Muscle layer of duodenum (tissue), 2 donors: ENCODE data around the gene KMT2C.

Source experiments
- H3K27ac ChIP-seq: one replicate; pipeline ENCODE4 v1.7.0; 2013; ENCODE audit warnings: mild to moderate bottlenecking, low read length
- H3K27me3 ChIP-seq: one replicate; pipeline ENCODE4 v1.7.0; 2013; ENCODE audit warnings: low read depth, mild to moderate bottlenecking, control low read depth, low read length
- H3K36me3 ChIP-seq, 2 donors: one replicate each; pipeline ENCODE4 v1.7.0; 2013; ENCODE audit warnings: low read length in 2 of 2, control low read depth in 1 of 2, mild to moderate bottlenecking in 1 of 2; ENCODE audit not compliant: insufficient read depth in 2 of 2, control insufficient read depth in 1 of 2
- H3K4me1 ChIP-seq, 2 donors: one replicate each; pipeline ENCODE4 v1.7.0; 2013; ENCODE audit warnings: low read length in 2 of 2, mild to moderate bottlenecking in 2 of 2, control low read depth in 1 of 2, moderate library complexity in 1 of 2; ENCODE audit not compliant: insufficient read depth in 2 of 2, control insufficient read depth in 1 of 2
- H3K4me3 ChIP-seq, 2 donors: one replicate each; pipeline ENCODE4 v1.7.0; 2013; ENCODE audit warnings: low read length in 2 of 2, low read depth in 1 of 2, mild to moderate bottlenecking in 1 of 2
- H3K9me3 ChIP-seq, 2 donors: one replicate each; pipeline ENCODE4 v1.7.0; 2013; ENCODE audit warnings: low read length in 2 of 2, control low read depth in 1 of 2, mild to moderate bottlenecking in 1 of 2; ENCODE audit not compliant: control insufficient read depth in 1 of 2
- donor health status: healthy.

The KMT2C gene

DNA sequence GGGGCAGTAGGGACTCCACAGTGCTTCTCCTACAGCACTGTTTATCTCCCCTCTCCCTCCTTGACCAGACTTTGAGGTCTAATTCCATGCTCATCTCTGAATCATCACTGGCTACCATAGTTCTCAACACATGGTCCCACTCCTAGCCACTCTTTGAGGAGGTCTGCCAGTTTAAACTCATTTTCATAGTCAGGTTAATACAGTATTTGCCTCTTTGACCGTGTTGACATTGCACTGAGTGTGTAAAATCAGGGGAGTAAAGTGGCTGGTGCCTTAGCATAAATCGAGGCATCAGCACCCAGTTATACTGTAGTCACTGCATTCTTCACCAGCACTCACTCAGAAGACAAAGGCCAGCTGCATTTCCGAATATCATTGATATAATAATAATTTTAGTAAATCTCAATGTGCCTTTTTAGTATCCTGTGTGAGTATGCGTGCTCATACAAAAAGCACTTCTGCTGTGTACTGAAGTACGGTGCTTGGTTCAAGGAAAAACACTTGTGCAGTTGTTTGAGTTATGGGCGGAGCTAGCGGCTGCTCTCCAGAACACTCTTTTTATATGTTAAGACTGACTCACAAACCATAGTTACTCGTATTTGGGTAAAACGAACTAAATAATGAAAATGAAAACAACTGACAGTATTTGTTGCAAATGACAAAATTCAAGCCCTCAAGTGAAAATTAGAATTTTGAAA is 320.6 kb downstream of the KMT2C start:
- Histone ChIP-seq H3K9me3 (no peaks in the 10 kb centered on the region), H3K4me1 (no peaks in the 10 kb centered on the region), H3K36me3 (peaks cover 34 to 64% of the 10 kb centered on the region in 2 donors), H3K4me3 (no peak overlapping the region), H3K27me3 (no peaks in the 10 kb centered on the region), H3K27ac (no peak overlapping the region)

DNA sequence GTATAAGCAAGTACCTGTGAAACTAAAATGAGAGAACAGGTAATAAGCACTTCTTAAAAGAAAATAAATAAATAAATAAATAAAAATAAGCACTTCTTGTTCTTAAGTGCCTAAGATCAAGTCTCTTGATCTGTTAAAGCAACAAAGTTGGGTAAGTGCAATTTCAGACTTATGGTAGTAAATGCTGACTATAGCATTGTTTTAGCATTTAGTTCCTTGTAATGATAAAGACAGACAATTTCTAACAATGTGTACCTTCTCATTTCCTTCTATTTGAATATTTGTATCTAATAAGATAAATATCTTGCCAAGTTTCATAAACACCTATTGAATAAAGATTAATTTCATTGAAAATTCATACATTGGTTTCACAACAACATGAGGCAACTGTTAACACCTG is 323.0 kb downstream of the KMT2C start:
- no peak overlapping the region for H3K27ac ChIP-seq
- H3K36me3 ChIP-seq: peaks cover 26 to 49% of the 10 kb centered on the region in 2 donors
- H3K4me1 ChIP-seq: no peaks in the 10 kb centered on the region
- no peaks in the 10 kb centered on the region for H3K9me3 ChIP-seq
- H3K27me3 ChIP-seq: no peaks in the 10 kb centered on the region
- no peak overlapping the region for H3K4me3 ChIP-seq

DNA sequence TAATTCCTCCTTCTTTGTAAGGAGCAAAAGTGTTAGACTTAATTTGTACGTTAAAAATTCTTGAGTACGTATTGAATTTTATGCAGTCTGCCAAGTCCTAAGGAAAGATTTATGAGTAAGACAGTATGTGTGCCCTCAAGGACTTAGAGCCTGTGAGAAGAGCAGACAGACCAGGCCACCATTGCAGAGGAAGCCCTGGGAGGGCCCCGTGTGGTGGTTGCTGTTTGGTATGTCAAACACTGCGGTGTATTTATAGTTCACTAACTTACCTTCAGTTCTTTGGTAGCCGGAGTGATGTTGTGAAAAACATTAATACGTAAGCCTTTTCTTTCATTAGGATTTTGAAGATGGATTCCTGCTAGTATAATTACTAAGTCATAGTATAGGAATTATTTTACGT is 327.4 kb downstream of the KMT2C start:
- H3K27ac ChIP-seq: no peak overlapping the region
- H3K4me3 ChIP-seq: no peak overlapping the region
- no peaks in the 10 kb centered on the region for H3K27me3 ChIP-seq
- H3K4me1 ChIP-seq: no peaks in the 10 kb centered on the region
- peaks cover 22 to 38% of the 10 kb centered on the region in 2 donors for H3K36me3 ChIP-seq
- no peaks in the 10 kb centered on the region for H3K9me3 ChIP-seq

DNA sequence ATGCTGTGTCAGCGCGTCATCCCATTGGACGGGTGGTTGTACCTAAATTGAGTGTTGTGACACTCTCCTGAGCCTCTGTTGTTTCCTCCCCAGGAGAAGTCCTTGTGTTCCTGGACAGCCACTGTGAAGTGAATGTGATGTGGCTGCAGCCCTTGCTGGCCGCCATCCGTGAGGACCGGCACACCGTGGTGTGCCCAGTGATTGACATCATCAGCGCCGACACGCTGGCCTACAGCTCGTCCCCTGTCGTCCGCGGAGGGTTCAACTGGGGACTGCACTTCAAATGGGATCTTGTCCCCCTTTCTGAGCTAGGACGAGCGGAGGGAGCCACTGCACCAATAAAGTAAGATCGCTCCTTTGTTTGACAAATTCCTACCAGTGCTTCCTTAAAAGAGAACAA is 327.9 kb downstream of the KMT2C start:
- Histone ChIP-seq H3K4me1 (no peaks in the 10 kb centered on the region), H3K36me3 (peaks cover 26 to 38% of the 10 kb centered on the region in 2 donors), H3K9me3 (no peaks in the 10 kb centered on the region), H3K27ac (no peak overlapping the region), H3K27me3 (no peaks in the 10 kb centered on the region), H3K4me3 (no peak overlapping the region)

DNA sequence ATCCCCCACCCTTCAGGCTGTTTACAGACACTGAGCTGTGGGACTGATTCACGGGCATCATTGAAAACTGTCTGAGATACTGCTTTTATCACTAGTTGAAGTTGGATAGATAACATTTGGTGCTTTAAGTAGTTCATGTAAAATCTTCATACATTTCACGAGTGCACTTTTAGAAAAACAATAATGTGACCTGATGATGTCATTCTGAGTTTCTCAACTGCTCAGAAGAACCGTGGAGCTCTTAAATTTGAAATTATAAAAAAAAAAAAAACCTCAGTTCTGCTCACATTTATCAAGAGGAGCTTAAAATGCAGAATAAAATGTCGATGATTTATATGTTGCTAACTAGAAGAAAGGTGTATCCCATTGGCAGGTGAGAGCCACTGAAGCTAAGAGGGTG is 328.8 kb downstream of the KMT2C start:
- no peaks in the 10 kb centered on the region for H3K27me3 ChIP-seq
- no peak overlapping the region for H3K27ac ChIP-seq
- H3K4me1 ChIP-seq: no peaks in the 10 kb centered on the region
- peaks cover 26 to 38% of the 10 kb centered on the region in 2 donors for H3K36me3 ChIP-seq
- no peak overlapping the region for H3K4me3 ChIP-seq
- H3K9me3 ChIP-seq: no peaks in the 10 kb centered on the region

DNA sequence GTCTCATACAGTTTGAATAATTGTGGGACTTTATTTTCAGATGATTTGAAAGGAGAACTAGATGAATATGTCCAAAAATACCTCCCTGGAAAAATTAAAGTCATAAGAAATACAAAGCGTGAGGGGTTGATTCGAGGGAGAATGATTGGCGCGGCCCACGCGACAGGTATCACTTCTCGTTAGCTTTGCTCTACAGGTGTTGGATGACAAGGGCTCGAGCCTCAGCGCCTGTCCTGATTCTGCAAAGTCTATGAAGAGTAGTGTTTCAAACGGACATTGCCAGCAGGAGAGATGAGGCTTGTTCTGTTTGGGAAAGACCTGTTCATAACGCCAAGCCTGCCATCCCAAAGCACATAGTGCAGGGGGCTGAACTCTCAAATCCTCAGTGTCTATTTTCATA is 330.6 kb downstream of the KMT2C start:
- H3K4me1 ChIP-seq: no peaks in the 10 kb centered on the region
- no peak overlapping the region for H3K27ac ChIP-seq
- H3K36me3 ChIP-seq: peaks cover 26 to 42% of the 10 kb centered on the region in 2 donors
- H3K27me3 ChIP-seq: no peaks in the 10 kb centered on the region
- no peak overlapping the region for H3K4me3 ChIP-seq
- H3K9me3 ChIP-seq: no peaks in the 10 kb centered on the region

DNA sequence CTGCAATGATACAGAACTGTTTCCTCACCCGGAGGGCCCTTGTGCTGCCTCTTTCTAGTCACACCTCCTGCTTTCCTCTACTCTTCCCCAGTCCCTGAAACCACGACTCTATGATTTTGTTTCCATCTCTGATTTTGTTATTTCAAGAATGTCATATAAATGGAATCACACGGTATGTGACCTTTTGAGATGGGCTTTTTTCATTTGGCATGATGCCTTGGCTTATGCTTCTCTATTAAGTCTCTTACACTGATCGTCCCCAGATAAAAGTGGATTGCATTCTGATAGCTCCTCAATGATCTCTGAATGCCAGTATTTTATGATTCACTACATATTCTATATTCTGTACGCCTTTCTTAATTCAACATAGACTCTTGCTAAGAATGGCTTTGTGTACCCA is 332.1 kb downstream of the KMT2C start:
- Histone ChIP-seq H3K4me3 (no peak overlapping the region), H3K4me1 (no peaks in the 10 kb centered on the region), H3K36me3 (peaks cover 21 to 42% of the 10 kb centered on the region in 2 donors), H3K27me3 (no peaks in the 10 kb centered on the region), H3K9me3 (no peaks in the 10 kb centered on the region), H3K27ac (no peak overlapping the region)

DNA sequence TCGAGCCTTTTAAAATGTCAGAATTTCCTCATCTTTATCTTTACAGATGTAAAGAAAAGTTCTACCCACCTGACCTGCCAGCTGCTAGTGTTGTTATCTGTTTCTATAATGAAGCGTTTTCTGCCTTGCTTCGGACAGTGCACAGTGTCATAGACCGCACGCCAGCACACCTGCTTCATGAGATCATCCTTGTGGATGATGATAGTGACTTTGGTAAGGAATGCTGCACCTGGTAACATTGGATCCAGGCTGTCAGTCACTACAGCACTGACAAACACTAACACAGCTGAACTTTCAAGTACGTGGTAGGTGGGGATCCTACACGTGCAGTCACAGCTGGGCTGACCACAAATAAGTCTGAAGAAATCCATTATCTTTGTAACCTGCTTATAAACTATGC is 332.7 kb downstream of the KMT2C start:
- Histone ChIP-seq H3K27ac (no peak overlapping the region), H3K4me3 (no peak overlapping the region), H3K4me1 (no peaks in the 10 kb centered on the region), H3K27me3 (no peaks in the 10 kb centered on the region), H3K9me3 (no peaks in the 10 kb centered on the region), H3K36me3 (peaks cover 15 to 38% of the 10 kb centered on the region in 2 donors)

DNA sequence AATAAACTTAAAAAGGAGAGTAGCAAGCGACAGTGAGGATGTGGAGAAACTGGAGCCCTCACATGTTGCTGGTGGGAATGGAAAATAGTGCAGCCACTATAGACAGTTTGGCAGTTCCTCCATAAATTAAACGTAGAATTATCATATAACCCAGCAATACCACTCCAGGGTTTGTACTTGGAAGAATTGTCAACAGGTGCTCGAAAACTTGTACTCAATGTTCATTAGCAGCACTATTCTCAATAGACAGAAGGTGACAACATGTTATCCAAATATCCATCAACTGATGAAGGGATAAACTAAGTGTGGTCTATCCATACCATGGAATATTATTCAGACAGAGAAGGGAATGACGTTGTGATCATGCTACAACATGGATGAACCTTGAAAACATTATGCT is 338.5 kb downstream of the KMT2C start:
- Histone ChIP-seq H3K9me3 (no peaks in the 10 kb centered on the region), H3K4me1 (no peaks in the 10 kb centered on the region), H3K36me3 (peaks cover 2 to 19% of the 10 kb centered on the region in 2 donors), H3K27me3 (no peaks in the 10 kb centered on the region), H3K27ac (no peak overlapping the region), H3K4me3 (no peak overlapping the region)

DNA sequence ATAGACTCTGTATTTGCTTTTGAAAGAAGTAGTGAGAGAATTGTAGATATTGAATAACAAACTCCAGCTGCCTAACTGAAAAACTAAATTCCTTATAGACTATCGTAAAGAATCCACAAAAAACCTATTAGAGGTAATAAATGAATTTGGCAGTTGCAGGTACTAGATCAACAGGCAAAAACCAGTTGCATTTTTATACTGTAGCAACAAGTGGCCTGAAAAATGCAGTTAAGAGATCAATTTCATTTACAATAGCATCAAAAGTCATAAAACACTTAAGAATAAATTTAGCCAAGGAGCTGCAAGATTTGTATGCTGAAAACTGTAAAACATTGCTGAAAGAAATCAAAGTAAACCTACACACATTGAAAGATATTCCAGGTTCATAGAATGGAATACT is 340.0 kb downstream of the KMT2C start:
- no peak overlapping the region for H3K4me3 ChIP-seq
- no peak overlapping the region for H3K27ac ChIP-seq
- H3K9me3 ChIP-seq: no peaks in the 10 kb centered on the region
- no peaks in the 10 kb centered on the region for H3K4me1 ChIP-seq
- H3K27me3 ChIP-seq: no peaks in the 10 kb centered on the region
- H3K36me3 ChIP-seq: peaks cover 1 to 8% of the 10 kb centered on the region in 2 donors

DNA sequence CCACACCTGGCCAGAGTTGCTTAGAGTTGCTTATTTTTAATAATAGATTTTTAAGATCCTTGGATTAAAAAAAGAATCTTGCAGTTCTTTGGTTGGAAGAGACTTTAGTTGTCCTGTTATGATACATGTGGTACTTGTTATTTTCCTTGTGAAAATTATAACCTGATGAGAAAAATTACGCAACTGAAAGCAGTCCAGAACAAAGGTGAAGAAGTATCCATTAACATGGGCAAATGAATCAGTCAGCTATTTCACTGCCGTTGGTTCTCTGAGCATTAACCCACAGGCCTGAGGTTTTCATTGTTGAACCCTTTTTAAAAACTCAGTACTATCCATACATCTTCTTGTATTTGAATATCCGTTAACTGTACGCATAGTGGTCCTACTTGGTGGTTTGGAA is 342.1 kb downstream of the KMT2C start:
- Histone ChIP-seq H3K4me3 (no peak overlapping the region), H3K9me3 (peaks cover 4% of the 10 kb centered on the region in 2 donors), H3K36me3 (peaks cover 0 to 6% of the 10 kb centered on the region in 2 donors), H3K27me3 (no peaks in the 10 kb centered on the region), H3K27ac (no peak overlapping the region), H3K4me1 (no peaks in the 10 kb centered on the region)

DNA sequence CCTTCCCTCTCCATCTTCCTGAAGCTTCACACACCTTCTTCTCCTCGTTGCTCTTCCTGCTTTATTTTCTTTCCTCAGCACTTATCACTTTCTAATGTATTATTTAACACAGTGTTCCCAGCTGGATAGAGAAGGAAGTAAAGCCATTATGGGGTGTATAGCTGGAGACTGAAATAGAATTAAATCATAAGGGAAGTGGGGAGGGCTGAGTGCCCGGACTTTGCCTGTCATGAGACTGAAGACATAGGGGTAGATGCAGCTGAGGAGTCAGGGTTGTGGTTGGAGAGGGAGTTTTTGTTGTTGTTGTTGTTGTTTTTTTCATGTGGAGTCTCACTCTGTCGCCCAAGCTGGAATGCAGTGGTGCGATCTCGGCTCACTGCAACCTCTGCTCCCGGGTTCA is 345.1 kb downstream of the KMT2C start:
- no peak overlapping the region for H3K4me3 ChIP-seq
- no peak overlapping the region for H3K27ac ChIP-seq
- H3K4me1 ChIP-seq: no peaks in the 10 kb centered on the region
- H3K27me3 ChIP-seq: no peaks in the 10 kb centered on the region
- H3K9me3 ChIP-seq: peaks cover 5% of the 10 kb centered on the region in 2 donors
- peaks cover 0 to 6% of the 10 kb centered on the region in 2 donors for H3K36me3 ChIP-seq
